ENCODE measurements around the gene MAP2K5. TPM values are rescaled to one million over a fixed set of nuclear protein-coding genes. Genes with fewer than 3 reads are reported as not detected.

Gene MAP2K5
- total RNA-seq, 1 donor from 2014 or later, result 19.0 TPM

DNA sequence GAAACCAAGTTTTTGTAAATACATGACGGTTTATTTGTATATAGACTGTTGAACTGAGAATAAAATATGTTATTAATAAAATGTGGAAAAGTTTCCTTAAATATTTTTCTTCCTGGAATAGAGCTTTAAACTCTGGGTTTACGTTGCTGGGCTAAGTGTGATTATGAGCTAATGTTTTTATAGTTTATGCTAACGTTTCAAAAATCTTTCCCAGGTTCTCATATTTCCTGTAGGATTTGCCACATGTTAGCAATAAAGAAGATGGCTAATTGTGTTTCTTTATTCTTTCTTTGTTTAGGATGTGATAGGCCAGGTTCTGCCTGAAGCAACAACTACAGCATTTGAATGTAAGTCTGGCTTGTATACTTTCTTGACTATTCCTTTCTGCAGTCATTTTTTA, 7.2 kb downstream of the MAP2K5 start:
- intact Hi-C loops (cut with DNase I), result no loop called here
- no peak for ATAC-seq
- no peak for DNase-seq (ENCODE audit: missing footprints)

- intact Hi-C loops (cut with DNase I), result no loop called here
- DNase-seq (ENCODE audit: missing footprints) (no peak), ATAC-seq (peak; percentile 27)
Observed at GRCh38 chr15:67550522-67550921, 8.0 kb downstream of the MAP2K5 start.

- ATAC-seq (no peak), DNase-seq (ENCODE audit: missing footprints) (no peak)
- intact Hi-C loops (cut with DNase I), result no loop called here
Observed at GRCh38 chr15:67551207-67551743, 8.8 kb downstream of the MAP2K5 start.

GRCh38 chr15:67554580-67554979, 12.1 kb downstream of the MAP2K5 start:
- no peak for DNase-seq (ENCODE audit: missing footprints)
- ATAC-seq, result no peak
- intact Hi-C loops (cut with DNase I), result no loop called here

DNA sequence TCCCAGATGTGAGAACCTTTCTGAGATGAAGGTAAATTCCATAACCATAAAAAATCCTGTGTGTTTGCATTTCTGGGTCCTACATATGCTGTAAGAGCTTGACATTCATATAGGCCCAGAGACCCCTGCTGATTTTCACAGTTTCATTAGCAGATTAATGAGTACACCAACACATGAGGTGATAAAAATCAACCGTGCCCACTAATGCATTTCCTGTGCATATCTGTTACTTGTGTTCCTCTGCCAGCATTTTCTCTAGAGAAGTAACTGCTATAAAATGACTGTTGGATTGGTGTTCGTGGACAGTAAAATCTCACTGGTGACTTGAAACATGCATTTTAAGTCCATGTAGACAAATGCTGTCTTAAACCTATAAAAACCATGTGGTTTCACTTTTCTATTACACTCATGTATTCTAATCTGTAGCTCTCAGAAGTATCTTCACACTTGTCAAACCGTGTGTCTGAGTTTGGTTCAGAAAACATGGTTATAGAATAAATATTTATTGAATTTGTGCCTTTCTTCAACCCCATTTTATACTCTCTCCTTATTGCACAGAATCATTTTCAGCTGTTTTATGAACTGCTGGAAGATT, 14.6 kb downstream of the MAP2K5 start:
- intact Hi-C loops (cut with DNase I), result no loop called here
- ATAC-seq, result no peak
- DNase-seq (ENCODE audit: missing footprints), result no peak

DNA sequence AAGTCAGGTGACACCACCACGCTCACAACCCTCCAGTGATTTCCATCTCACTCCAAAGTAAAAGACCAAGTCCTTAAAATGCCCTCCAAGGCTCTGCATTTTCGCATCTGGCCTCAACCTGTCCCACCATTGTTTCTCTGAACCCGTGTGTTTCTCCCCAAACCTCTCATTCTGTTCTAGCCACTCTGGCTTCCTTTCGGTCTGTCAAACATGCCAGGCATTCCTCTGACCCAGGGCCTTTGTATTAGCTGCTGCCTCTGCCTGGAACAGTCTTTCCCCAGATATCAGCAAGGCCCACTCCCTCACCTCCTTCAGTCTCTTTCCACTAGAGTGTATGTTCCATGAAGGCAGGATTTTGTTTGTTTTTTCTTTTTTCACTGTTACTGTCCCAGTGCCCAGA, 16.0 kb downstream of the MAP2K5 start:
- DNase-seq (ENCODE audit: missing footprints) (no peak), ATAC-seq (no peak)
- intact Hi-C loops (cut with DNase I), result no loop called here

DNA sequence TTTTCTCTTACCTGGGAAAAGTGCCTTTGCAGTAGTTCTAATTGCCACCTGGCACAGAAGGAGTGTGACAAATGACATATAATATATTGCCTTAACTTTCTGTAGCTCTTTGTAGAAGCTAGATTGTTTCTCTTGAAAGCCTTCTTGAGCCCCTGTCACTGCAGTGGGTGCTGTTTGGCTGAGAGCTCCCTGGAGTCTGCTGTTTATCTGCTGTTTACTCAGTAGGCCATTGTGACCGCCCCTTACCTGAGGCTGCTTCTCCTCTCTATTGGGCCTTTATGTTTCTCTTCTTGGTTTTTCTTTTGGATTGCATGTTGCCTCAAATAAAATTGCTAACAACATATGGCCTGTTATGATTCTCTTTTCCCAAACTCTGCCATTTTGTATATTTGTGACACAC, 16.7 kb downstream of the MAP2K5 start:
- intact Hi-C loops (cut with DNase I), result no loop called here
- no peak for ATAC-seq
- DNase-seq (ENCODE audit: missing footprints), result no peak

DNA sequence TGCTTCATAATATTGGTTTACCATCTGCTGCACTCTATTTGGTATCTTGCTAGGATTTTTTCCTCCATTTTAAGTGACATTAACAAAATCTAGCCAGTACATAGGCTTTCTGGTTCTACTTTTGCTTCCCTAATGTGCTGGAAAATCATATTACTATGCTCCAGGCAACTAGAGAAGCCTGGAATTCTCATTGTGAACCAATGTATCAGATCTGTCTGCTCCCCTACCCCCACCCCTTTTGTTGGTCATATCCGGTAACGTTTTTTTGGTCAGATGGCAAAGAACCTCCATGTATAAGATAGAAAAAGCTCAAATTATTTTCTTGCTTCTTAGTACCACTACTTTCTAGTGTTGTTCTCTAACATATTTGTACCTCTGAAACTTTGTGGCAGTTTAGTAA, 17.1 kb downstream of the MAP2K5 start:
- intact Hi-C loops (cut with DNase I), result no loop called here
- DNase-seq (ENCODE audit: missing footprints), result no peak
- no peak for ATAC-seq

- DNase-seq (ENCODE audit: missing footprints) (no peak), ATAC-seq (no peak)
- intact Hi-C loops (cut with DNase I), result no loop called here
Observed at GRCh38 chr15:67560320-67560719, 17.8 kb downstream of the MAP2K5 start.

DNA sequence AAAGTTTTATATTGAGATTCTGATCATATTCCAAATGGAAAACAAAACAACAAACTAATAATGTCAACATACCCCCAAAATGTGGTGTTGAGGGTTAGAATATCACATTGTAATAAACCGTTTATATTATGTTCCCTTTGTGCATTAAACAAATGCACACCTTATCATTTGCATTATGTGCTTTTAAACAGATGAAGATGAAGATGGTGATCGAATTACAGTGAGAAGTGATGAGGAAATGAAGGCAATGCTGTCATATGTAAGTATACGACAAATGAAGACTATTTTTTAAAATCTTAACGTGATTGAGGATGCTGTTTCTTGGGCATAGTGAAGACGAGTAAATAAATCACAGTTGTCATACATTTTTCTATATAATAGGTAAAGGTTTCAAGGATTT, 20.6 kb downstream of the MAP2K5 start:
- DNase-seq (ENCODE audit: missing footprints) (no peak), ATAC-seq (no peak)
- intact Hi-C loops (cut with DNase I), result no loop called here

DNA sequence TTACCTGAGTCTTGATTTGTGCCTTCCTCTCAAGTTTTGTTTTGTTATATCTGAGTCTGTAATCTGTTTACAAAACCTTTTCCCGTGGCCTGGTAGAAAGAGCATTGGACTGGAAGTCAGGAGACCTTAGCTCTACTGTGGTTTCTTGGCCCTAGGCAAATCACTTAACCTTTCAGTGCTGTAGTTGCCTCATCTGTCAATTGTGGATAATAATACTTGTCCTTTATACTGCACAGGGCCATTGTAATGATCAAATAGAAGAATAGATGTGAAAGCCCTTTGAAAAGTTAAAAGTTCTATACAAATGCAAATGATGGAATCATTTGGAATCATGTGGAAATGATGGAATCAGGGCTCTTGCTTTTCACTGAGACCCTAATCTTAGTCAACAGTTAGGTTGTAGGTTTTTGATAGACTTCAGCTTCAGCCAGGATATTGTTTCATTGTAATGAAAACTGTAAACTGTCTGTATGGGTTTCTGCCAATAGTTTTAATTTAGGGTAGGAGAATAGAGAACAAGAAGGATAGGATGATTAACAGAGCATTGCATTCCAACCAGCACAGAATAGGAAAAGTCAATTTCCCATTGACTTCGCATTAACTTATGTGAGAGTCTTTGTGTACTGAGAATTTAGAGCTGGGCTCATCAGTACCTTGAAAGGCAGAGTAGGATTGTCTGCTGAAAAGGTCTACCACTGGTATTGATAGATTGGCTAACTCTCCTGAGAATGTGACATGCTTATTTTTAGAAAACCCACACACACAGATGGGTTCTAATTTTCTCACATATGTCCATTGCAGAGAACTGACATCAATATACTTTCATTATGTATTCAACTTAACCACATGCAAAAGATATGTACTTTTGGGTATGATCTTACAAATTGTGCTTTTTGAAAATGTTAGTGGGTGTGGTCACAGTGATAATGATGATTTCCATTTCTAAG, 21.8 kb downstream of the MAP2K5 start:
- no peak for ATAC-seq
- DNase-seq (ENCODE audit: missing footprints), result no peak
- intact Hi-C loops (cut with DNase I), result no loop called here

- ATAC-seq (no peak), DNase-seq (ENCODE audit: missing footprints) (no peak)
- intact Hi-C loops (cut with DNase I), result no loop called here
Observed at GRCh38 chr15:67564968-67565345, 22.5 kb downstream of the MAP2K5 start.

- intact Hi-C loops (cut with DNase I), result no loop called here
- ATAC-seq (no peak), DNase-seq (ENCODE audit: missing footprints) (no peak)
Observed at GRCh38 chr15:67569668-67570067, 27.2 kb downstream of the MAP2K5 start.

DNA sequence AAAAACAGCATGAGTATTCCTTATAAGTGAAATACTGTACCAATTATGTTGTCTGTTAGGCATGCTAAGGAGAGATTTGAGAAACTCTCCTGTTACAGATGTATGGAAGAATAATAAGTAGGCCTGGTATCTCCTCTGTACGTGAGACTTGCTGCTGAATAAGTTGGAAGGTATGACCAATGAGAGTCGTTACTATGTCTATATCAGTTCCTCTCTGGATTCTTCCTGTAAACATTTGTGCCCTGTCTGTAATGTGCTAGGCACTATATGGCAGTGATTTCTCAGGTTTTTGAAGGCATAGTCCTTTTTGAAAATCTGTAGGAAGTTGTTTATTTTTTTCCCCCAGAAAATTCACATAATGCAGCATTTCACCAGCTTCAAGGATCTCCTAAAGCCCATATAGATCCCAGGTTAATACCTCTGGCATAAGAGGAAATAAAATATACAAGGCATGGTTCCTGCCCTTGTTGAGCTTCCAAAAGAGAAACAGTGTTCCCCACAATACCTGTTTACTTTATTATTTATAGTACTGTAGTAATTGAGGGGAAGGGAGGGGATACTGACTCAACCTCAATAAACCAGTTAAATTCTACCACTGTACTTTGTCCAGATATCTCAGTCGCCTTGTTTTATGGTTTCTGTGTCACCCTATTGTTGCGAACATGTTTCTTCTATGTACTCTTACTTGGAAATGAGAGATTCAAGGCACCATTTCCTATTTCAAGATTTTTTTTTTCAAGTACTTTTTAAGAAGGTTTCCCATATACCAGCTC, 28.6 kb downstream of the MAP2K5 start:
- intact Hi-C loops (cut with DNase I), result no loop called here
- DNase-seq (ENCODE audit: missing footprints) (no peak), ATAC-seq (no peak)

DNA sequence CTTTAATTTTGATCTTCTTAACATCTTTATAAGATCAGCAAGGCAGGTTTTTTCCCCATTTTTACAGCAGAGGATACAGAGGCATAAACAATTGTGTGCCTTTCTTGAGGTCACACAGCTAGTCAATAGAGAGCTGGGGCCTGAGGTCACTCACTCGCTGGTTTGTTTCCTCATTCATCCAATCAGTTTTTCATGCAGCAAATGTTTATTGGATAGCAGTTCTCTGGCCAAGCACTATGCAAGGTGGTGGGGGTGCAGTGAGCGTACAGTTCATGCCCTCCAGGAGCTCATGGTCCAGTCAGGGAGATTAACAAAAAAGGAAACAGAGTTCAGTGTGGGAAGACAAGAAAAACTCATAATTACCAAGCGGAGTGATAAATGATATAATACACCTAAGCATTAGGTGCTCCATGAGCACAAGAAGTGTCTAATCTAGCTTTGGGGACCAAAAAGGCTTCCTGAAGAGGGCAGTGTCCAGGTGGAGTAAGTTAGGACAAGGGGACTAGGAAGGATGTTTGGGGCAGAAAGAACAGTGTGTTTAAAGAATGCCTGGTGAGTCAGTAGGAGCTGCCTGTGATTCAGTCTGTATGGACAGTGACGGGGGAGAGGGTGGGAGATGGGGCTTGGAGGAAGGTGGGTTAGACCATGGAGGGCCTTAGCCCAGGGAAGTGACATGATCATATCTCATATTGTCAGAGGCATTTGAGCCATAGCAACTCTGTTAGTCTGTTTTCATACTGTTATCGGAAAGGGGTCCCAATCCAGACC, 29.3 kb downstream of the MAP2K5 start:
- DNase-seq (ENCODE audit: missing footprints), result no peak
- ATAC-seq, result no peak
- intact Hi-C loops (cut with DNase I), result no loop called here

DNA sequence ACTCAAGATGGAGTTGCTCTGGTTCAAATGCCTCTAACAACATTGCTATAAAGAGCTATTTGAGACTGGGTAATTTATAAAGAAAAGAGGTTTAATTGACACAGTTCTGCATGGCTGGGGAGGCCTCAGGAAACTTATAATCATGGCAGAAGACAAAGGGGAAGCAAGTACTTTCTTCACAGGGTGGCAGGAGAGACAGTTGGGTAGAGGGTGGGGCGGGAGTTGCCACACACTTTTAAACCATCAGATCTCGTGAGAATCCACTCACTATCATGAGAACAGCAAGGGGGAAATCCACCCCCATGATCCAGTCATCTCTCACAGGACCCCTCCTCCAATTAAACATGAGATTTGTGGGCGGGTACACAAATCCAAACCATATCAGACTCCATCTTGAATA, 30.7 kb downstream of the MAP2K5 start:
- DNase-seq (ENCODE audit: missing footprints) (no peak), ATAC-seq (no peak)
- intact Hi-C loops (cut with DNase I), result no loop called here

- intact Hi-C loops (cut with DNase I), result no loop called here
- ATAC-seq, result no peak
- no peak for DNase-seq (ENCODE audit: missing footprints)
Observed at GRCh38 chr15:67575039-67575502, 32.6 kb downstream of the MAP2K5 start.

GRCh38 chr15:67578020-67578600, 35.6 kb downstream of the MAP2K5 start:
- intact Hi-C loops (cut with DNase I), result no loop called here
- ATAC-seq (no peak), DNase-seq (ENCODE audit: missing footprints) (no peak)

Measured in Right ventricle myocardium inferior (tissue), 1 donor.